AG10803 (cell line): ENCODE data around the gene GHSR.
"Not testable (repeated sequence)": the region's sequence is repeated elsewhere in the genome, so short reads cannot be mapped to it uniquely, and the experiment has no call there.

Experiments
- DNase-seq: peaks from one replicate; pipeline ENCODE4 v3.0.0; 2010; ENCODE audit warnings: low read depth
- H3K4me3 ChIP-seq: 2 replicates; pipeline ENCODE4 v1.5.1; 2011; ENCODE audit warnings: mild to moderate bottlenecking, low read length, control low read depth
- CTCF ChIP-seq: conservative IDR thresholded peaks from 2 replicates; pipeline ENCODE4 v1.5.1; 2011; ENCODE audit warnings: mild to moderate bottlenecking, low read length, control low read depth, inconsistent platforms

Gene GHSR

GRCh38 chr3:172447611-172448579, at the start of gene GHSR:
TSS of gene GHSR (minus strand) at chr3:172448456. CDS start at chr3:172448413, 43 bp downstream.
- TF ChIP-seq CTCF: no peak
- no peak within 1 kb of the TSS for H3K4me3 ChIP-seq
- DNase-seq: no peak

GRCh38 chr3:172490198-172490669, 42.0 kb upstream of the GHSR start:
- TF ChIP-seq CTCF: peak; percentile 86
- DNase-seq: peak; percentile 71
- H3K4me3 ChIP-seq: not testable (repeated sequence)

GRCh38 chr3:172478116-172478515, 29.9 kb upstream of the GHSR start:
- no peak for DNase-seq
- no peak; the same call in 1 of the 2 replicates for TF ChIP-seq CTCF
- no peak overlapping the region for H3K4me3 ChIP-seq

- no peak for DNase-seq
- no peak overlapping the region for H3K4me3 ChIP-seq
- TF ChIP-seq CTCF: no peak
Observed at GRCh38 chr3:172476347-172476746, 28.1 kb upstream of the GHSR start.

GRCh38 chr3:172475703-172476102, 27.4 kb upstream of the GHSR start:
- H3K4me3 ChIP-seq: no peak overlapping the region
- no peak for DNase-seq
- TF ChIP-seq CTCF: no peak

- no peak for DNase-seq
- no peak for TF ChIP-seq CTCF
- no peak overlapping the region for H3K4me3 ChIP-seq
Observed at GRCh38 chr3:172471903-172472302, 23.6 kb upstream of the GHSR start.

- no peak for DNase-seq
- TF ChIP-seq CTCF: no peak
- no peak overlapping the region for H3K4me3 ChIP-seq
Observed at GRCh38 chr3:172470588-172470987, 22.3 kb upstream of the GHSR start.
